Stimulated activated CD8-positive, alpha-beta memory T cell treated with anti-CD3 and anti-CD28 coated beads, Interleukin-7, amount 100 ng/mL, for 24 hours (primary cell): ENCODE measurements around the gene FAM8A1.
"Not testable (repeated sequence)": the region's sequence is repeated elsewhere in the genome, so short reads cannot be mapped to it uniquely, and the experiment has no call there.

Experiments used
- DNase-seq: peaks from one replicate; pipeline ENCODE4 v3.0.0-alpha.2; 2020; ENCODE audit warnings: low read depth

FAM8A1 gene, protein sequence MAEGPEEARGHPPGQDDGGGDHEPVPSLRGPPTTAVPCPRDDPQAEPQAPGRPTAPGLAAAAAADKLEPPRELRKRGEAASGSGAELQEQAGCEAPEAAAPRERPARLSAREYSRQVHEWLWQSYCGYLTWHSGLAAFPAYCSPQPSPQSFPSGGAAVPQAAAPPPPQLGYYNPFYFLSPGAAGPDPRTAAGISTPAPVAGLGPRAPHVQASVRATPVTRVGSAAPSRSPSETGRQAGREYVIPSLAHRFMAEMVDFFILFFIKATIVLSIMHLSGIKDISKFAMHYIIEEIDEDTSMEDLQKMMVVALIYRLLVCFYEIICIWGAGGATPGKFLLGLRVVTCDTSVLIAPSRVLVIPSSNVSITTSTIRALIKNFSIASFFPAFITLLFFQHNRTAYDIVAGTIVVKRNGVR

DNA sequence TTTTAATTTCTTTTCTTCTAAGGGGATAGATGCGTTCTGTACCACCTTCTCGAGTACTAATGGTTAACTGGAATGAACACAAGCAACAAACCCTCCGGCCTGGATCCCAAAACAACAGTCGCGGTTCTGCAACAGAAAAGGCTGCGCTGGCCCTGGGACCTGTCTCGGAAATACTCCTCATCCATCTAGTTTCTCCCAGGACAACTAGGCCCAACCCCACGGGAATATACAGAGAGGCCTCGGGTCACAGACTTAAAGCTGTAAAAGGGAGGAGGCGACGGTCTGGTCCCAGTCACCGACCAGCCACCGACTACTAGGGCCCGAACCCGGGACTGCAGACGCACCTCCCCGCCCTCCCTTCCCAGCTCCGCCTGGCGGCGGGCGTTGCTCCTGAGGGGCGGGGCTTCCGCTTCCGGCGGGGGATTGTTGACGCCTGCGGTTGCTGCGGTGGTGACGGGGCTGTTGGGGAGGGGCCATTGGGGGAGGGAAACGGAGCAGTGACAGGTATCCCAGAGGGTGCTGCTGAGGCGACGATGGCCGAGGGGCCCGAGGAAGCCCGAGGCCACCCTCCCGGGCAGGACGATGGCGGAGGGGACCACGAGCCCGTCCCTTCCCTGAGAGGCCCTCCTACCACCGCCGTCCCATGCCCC lies at the start of gene FAM8A1:
TSS of gene FAM8A1 (plus strand) at position 426 of the 650 bp plus-strand sequence. CDS start at position 534, 108 bp downstream.
- peak; percentile 95 for DNase-seq

DNA sequence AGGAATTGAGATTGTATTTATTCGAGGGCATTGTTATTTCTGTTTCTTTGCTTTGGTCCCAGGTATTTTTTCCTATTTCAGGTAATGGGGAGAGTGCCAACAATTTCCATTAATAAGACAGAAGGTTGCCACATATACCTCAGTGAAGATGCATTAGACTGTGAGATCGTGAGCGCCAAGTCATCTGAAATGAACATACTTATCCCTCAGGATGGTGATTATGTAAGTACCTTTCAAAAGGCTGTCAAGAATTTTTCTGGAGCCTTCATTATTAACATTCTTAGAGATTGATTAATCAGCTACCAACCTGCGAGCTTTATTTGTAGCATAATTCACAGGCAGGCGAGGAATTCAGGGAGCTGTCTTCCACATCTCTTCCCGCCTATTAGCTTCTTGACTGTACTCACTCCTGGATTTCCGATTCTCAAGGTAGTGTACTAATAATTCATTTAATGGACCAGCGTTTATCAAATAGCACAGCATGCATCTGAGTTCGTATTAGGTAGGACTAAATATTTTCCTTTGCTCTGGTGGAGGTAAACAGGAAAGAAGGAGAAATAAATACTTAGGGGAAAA lies 48.6 kb upstream of the FAM8A1 start:
- DNase-seq, result no peak

DNA sequence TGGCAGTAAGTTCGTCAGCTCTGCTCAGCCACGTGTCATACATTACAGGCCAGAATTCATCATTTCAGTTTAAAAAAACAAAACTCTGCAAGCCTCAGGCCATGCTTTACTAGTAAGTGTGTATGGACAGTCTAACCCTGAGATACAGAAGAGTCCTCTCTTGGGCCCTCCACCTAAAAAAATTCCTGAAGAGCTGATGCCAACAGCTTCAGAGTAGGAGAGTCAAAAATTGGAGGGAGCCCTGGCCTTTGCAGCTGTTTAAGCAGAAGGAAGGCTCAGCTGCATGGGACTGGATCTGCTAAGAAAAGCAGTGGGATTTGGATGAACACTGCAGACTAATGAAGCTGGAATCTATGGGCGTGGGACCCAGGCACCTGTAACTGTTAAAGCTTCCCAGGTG lies 47.2 kb upstream of the FAM8A1 start:
- no peak for DNase-seq

DNA sequence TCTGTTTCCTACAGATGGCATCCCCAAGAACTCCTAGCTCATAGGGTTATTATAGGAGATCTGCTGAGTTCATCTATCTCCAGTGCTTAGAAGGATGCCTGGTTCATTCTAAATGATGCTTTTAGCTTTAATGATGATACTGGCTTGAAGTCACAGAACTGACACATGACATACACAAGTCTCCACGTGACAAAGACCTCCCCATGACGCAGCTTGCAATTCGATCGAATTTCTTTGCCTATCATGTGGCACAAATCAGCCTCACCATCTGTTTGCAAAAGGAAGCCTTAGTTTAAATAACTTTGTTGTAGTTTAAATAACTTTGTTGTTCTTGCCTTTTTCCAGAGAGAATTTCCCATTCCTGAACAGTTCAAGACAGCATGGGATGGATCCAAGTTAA lies 44.1 kb upstream of the FAM8A1 start:
- no peak for DNase-seq

DNA sequence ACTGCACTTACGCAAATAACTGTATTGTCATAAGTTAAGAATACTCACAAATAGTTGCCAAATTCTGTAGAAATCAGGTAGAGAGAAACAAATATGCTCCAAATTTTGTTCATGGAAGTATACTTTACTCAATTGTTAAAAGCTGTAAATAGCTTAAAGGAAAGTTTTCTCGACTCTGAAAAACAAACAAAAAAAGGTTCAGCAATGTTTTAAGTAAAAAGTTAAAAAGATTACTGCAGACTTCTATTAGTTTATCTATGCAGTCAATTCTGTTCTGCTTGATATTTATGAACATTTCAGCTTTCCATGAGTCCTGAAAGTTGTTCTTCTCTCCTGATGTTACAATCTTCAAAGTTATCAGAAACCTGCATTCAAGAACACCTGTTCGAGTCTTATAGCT lies 37.5 kb upstream of the FAM8A1 start:
- DNase-seq, result no peak

DNA sequence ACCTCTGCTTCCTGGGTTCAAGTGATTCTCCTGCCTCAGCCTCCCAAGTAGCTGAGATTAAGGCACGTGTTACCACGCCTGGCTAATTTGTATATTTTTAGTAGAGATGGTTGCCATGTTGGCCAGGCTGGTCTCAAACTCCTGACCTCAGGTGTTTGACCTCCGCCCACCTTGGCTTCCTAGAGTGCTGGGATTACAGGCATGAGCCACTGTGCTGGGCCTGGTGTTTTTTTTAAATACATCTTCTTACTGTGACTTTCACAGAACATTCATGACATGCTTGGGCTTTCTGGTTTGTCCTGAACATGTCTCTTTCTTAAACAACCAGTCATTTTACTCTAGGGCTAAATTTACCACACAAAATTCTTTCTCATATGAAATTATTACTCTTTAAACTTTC lies 34.7 kb upstream of the FAM8A1 start:
- DNase-seq, result no peak

DNA sequence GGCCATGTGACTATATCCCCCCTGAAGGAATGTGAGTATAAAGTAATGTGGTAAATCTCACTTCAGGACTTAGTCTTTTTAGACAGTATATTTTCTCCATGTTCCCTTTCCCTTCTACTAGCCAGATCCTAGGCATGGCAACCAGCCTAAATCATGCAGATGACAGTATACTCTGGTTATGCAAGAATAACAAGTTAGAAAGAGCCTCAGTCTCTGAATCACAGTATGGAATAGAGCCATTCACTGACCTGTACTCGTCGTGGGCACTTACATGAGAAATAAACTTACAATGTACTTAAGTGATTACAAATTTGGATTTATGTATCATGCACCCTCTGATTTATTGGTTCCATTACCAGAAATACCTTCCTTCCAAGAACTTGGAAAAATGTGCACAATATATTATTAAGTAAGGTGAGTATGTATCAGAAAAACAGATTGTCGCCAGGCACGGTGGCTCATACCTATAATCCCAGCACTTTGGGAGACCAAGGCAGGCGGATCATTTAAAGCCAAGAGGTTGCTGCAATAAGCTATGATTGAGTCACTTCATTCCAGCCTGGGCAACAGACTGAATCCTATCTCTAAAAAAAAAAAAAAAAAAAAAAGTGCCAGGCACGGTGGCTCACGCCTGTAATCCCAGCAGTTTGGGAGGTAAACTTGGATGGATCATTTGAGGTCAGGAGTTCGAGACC lies 25.1 kb upstream of the FAM8A1 start:
- no peak for DNase-seq

DNA sequence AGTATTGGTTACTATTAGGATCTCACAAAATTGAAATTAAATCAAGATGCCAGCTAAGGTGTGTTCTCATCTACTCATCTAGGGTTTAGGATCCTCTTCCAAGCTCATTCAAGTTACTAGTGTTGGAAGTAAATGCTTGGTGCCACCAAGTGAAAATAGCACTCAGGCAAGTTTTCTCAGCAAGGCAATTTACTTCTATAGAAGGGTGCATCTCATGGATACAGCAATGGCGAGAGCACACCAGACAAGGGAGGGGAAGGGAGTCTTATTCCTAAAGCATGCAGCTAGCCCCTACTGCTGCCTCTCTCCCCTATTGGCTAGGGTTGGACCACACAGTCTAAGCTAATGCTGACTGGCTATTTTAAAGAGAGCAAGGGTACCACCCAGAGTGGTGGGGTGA lies 23.0 kb upstream of the FAM8A1 start:
- DNase-seq, result no peak

DNA sequence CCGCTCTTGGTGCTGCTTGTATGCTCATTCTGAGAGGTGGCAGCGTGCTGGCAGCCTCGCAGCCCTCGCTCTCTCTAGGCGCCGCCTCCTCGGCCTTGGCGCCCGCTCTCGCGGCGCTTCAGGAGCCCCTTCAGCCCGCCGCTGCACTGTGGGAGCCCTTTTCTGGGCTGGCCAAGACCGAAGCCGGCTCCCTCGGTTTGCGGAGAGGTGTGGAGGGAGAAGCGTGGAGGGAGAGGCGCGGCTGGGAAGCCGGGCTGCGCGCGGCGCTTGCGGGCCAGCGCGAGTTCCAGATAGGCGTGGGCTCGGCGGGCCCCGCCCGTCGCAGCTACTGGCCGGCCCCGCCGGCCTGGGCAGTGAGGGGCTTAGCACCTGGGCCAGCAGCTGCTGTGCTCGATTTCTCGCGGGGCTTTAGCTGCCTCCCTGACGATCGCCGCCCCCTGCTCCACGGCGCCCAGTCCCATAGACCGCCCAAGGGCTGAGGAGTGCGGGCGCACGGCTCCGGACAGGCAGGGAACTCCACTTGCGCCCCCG lies 19.5 kb upstream of the FAM8A1 start:
- no peak for DNase-seq

DNA sequence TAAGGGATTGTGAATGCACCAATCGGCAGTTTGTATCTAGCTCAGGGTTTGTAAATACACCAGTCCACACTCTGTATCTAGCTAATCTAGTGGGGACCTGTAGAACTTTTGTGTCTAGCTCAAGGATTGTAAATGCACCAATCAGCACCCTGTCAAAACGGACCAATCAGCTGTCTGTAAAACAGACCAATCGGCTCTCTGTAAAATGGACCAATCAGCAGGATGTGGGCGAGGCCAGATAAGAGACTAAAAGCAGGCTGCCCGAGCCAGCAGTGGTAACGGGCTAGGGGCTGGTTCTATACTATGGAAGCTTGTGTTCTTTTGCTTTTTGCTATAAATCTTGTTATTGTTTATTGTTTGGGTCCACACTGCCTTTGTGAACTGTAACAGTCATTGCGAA lies 18.8 kb upstream of the FAM8A1 start:
- not testable (repeated sequence) for DNase-seq

DNA sequence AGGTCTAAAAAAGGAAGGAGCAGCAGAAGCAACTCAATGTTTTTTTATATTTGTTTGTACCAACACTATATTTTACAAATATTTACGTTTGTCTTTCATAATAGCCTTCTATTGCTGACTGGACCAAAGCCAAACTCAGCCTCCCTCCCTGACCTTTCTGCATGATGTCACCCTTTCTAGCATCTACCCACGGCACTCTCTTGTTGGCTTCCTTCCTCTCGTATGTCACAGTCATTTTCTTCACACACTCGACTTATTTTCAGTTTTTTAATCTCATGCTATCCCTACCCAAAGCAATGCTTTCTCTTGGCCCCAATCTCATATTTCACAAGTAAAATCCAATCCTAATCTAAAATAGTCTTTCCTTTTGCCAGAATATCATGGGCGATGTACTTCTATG lies 16.3 kb upstream of the FAM8A1 start:
- DNase-seq, result no peak

DNA sequence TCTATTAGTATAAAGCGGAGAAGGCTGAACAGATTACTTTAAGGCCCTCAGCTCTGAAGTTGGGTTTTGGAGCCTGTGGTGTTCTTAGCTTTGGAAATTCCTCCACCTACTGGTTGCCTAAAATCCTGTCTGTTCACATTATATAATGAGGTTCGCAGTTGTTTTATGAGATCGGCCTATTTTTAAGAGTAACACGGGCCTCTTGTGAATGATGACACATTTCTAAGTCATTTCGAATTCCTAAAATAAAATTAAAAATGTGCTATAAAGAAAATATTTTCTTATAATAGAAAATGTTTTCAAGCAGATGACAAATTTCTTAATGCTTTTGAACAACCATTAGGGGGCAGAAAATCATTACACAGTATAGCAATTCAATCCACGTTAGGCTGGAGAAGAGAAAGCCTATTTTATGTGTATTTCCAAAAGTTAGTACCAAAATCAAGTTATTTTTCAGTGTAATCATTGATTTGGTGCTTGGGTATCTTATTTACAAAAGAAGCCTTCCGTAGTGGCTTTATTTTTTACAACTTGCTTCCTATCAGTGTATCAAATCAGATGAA lies 15.8 kb upstream of the FAM8A1 start:
- no peak for DNase-seq

DNA sequence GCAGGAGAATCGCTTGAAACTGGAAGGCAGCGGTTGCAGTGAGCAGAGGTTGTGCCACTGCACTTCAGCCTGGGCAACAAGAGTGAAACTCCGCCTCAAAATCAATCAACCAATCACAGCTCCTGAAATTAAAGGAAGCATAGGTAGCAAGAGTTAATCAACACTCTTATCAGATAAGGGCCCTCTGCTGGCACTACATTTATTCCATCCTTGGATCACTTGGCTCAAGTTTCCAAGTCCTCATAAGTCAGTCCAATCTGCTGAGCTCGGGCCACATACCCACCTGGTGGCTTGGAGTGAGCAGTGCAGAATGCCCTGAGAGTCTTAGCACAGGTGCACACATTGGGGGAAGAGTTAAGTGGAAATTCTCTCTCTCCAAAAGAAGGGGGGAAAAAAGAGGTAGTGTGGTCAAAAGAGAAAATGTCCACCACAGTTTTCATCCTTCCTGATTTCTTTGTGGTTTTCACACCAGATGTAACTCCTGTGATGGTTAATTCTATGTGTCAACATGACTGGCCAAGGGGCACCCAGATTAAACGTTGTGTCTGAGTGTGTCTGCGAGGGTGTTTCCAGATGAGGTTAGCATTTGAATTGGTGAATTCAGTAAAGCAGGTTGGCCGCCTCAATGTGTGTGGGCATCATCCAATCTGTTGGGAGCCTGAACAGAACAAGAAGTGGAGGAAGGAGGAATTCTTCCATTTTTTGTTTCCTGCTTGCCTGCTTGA lies 14.2 kb upstream of the FAM8A1 start:
- no peak for DNase-seq

DNA sequence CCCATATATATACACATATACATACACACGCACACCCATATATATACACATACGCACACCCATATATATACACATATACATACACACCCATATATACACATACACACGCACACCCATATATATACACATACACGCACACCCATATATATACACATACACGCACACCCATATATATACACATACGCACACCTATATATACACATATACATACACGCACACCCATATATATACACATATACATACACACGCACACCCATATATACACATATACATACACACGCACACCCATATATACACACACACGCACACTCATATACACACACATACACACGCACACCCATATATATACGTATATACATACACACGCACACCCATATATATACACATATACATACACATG lies 13.5 kb upstream of the FAM8A1 start:
- DNase-seq, result not testable (repeated sequence)

DNA sequence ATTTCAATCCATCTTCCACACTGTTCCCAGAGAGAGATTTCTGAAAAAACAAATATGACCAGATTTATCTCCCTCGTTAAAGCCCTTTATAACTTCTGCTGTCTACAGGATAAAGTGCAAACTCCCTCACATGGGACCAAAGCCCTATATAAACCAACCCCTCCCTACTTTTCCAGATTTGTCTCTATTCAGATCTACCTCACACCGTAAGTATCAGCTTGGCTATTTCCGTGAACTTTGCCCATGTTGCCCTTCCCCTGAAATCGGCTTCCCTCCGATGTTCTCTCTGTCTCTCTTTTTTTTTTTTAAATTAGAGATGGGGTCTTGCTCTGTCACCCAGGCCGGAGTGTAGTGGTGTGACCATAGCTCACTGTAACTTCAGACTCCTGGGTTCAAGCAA lies 12.1 kb upstream of the FAM8A1 start:
- no peak for DNase-seq

DNA sequence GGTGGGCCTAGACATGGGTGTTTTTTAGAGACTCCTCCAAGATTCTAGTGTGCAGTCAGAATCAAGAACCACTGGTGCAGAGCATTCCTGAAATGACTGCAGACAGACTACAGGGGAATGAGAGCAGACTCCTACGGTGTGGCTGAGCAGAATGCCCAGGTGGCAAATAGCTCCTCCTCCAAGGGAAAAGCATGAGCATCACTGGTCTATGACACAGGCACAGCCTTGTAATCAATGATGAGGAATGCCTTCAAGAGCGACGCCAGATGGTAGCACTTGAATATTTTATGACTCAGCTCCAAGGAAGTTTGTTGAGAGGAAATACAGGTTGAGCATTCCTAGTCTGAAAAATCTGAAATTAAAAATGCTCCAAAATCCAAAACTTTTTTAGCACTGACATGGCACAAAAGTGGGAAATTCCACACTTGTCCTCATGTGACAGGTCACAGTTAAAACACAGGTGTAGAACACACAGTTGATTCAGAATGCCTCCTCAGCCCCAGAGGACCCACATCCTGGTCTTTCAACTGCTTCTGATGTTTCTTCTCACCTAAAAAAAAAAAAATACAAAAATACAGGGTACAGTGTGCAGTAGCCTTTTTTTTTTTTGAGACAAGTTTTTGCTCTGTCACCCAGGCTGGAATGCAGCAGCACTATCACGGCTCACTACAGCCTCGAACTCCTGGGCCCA lies 10.6 kb upstream of the FAM8A1 start:
- no peak for DNase-seq

DNA sequence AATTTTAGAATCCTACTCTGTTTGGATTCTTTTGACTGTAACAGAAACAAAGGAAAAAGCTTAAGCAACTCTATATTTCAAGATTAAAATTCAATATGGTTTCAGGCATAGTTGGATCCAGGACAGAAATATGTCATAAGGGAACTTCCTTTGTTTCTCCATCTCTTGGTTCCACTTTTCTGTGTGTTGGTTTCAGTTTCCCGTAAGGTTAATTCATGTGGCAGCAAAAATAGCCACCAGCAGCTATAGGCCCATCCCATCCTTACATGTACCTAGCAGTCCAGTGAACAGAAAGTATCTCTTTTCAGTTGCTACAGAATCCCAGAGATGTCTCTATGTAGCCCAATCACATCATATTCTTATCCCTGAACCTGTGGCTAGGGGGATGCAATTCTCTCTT lies 8.8 kb upstream of the FAM8A1 start:
- DNase-seq, result no peak

DNA sequence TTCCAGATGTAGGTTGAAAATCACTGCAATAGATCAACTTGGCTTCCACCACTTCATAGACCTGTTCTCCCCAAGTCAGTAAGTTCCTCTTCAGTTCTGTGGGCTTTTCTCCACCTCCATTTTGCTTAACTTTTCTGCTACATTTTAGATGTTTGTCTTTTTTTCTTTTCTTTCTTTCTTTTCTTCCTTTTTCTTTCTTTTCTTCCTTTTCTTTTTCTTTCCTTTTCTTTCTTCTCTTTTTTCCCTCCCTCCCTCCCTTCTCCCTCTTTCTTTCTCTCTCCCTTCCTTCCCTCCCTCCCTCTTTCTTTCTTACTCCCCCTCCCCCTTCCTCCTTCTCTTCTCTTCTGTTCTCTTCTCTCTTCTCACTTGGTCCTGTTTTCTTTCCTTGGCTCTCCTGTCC lies 6.9 kb upstream of the FAM8A1 start:
- DNase-seq, result no peak

DNA sequence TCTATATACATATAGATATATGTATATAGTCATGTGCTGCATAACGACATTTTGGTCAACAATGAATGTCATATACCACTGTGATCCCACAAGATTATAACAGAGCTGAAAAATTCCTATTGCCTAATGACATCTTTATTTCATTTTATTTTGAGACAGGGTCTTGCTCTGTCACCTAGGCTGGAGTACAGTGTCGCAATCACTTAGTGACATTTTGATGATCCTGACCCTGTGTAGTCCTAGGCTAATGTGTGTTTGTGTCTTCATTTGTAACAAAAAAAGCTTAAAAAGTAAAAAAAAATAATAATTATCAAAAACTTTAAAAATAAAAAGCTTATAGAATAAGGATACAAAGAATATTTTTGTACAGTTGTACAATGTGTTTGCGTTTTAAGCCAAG lies 4.0 kb upstream of the FAM8A1 start:
- DNase-seq, result no peak

DNA sequence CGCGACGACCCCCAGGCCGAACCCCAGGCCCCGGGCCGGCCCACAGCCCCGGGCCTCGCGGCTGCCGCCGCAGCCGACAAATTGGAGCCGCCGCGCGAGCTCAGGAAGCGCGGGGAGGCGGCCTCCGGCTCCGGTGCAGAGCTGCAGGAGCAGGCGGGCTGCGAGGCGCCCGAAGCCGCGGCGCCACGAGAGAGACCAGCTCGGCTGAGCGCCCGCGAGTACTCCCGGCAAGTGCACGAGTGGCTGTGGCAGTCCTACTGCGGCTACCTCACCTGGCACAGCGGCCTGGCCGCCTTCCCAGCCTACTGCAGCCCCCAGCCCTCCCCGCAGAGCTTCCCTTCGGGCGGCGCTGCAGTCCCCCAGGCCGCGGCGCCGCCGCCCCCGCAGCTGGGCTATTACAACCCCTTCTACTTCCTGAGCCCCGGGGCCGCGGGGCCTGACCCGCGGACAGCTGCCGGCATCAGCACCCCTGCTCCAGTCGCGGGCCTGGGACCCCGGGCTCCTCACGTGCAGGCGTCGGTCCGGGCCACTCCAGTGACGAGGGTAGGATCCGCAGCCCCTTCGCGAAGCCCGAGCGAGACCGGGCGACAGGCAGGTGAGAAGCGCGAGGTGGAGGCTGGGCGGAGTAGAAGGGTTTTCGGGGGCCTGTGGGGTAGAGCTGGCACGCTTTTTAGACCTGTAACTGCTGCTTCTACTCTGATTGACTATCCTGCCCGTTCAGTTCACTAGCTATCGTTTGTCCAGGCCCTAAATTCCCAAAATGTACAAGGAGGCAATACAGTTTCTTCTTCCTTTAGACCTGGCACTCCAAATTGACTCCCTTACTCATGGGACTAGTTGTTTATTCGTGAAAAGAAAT lies 654 bp downstream of the FAM8A1 start:
- no peak for DNase-seq
